ENCODE results near the gene ALKBH5. TPM values are rescaled to one million over a fixed set of nuclear protein-coding genes. Genes with fewer than 3 reads are reported as not detected.

Gene ALKBH5
- total RNA-seq, 2 experiments from 2014 or later = 99.3 to 125 TPM

DNA sequence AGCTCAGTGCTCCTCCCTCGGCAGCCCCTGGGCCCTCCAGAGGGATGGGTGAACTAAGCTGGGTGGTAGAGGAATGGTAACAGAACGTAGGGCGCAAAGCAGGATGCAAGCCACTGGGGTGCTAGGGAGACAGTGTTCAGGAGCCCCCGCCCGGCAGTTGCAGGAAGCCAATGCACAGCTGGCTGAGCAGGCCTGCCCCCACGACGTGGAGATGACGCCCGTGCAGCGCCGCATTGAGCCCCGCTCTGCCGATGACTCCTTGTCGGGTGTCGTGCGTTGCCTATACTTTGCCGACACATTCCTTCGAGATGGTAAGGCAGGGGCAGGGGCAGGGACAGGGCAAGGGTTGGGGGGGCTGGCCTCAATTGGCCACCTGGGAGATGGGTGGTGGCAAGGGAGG is 54.7 kb downstream of the ALKBH5 start:
- DNase-seq (ENCODE audit: low spot score) = no peak
- TF ChIP-seq, protein P1, sequence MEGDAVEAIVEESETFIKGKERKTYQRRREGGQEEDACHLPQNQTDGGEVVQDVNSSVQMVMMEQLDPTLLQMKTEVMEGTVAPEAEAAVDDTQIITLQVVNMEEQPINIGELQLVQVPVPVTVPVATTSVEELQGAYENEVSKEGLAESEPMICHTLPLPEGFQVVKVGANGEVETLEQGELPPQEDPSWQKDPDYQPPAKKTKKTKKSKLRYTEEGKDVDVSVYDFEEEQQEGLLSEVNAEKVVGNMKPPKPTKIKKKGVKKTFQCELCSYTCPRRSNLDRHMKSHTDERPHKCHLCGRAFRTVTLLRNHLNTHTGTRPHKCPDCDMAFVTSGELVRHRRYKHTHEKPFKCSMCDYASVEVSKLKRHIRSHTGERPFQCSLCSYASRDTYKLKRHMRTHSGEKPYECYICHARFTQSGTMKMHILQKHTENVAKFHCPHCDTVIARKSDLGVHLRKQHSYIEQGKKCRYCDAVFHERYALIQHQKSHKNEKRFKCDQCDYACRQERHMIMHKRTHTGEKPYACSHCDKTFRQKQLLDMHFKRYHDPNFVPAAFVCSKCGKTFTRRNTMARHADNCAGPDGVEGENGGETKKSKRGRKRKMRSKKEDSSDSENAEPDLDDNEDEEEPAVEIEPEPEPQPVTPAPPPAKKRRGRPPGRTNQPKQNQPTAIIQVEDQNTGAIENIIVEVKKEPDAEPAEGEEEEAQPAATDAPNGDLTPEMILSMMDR (conservative IDR thresholded peaks at IDR 0.05; ENCODE audit: low read length) = no peak
- TF ChIP-seq EZH2phosphoT487 (IDR thresholded peaks at IDR 0.05; ENCODE audit: borderline replicate concordance, low read depth, low read length) = no peak
- H3K27ac ChIP-seq (ENCODE audit: low read depth, low read length, poor library complexity, severe bottlenecking) = no peak overlapping the region
- no peak overlapping the region for H3K4me3 ChIP-seq (ENCODE audit: low read depth, low read length, poor library complexity, severe bottlenecking)
- no peak overlapping the region for H2AFZ ChIP-seq (ENCODE audit: low read length)
- H3K79me2 ChIP-seq (ENCODE audit: insufficient read depth, low read depth, low read length) = no peaks in the 10 kb centered on the region
- no peaks in the 10 kb centered on the region for H3K4me1 ChIP-seq (ENCODE audit: insufficient read depth, low read length, poor library complexity, severe bottlenecking)
- H3K9me3 ChIP-seq (ENCODE audit: low read length) = no peaks in the 10 kb centered on the region
- no peaks in the 10 kb centered on the region for H3K9me2 ChIP-seq (ENCODE audit: insufficient read depth, low read length)
- intact Hi-C loops (cut with micrococcal nuclease; ENCODE audit: unreplicated experiment) = no loop called here
- CTCF ChIA-PET (ENCODE audit: unreplicated experiment) = no interaction called here
- no peaks in the 10 kb centered on the region; the same call in 1 of the 2 replicates for H3K36me3 ChIP-seq (ENCODE audit: insufficient read depth, low read length)
- no peak overlapping the region for H3K4me2 ChIP-seq (ENCODE audit: low read length)
- POLR2A ChIA-PET = no interaction called here
- H4K20me1 ChIP-seq (ENCODE audit: insufficient read depth, low read length) = no peaks in the 10 kb centered on the region
- BruUV-seq (replicated peaks) = no TSS peak

DNA sequence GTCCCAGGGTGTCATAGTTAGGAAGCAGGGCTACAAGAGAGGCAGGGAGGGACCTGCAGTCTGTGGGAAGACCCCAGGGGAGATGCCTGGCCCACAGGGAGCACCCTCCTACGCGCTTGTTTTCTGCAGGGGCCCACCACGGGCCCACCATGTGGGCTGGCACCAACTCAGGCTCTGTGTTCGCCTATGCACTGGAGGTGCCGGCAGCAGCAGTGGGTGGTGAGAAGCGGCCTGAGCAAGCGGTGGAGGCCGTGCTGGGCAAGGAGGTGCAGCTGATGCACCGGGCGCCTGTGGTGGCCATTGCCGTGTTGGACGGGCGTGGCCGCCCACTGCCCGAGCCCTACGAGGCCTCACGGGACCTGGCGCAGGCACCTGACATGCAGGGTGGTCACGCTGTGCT is 56.8 kb downstream of the ALKBH5 start:
- H3K27ac ChIP-seq (ENCODE audit: low read depth, low read length, poor library complexity, severe bottlenecking) = no peak overlapping the region
- BruUV-seq (replicated peaks) = no TSS peak
- no peaks in the 10 kb centered on the region for H4K20me1 ChIP-seq (ENCODE audit: insufficient read depth, low read length)
- intact Hi-C loops (cut with micrococcal nuclease; ENCODE audit: unreplicated experiment) = no loop called here
- no peak for TF ChIP-seq EZH2phosphoT487 (IDR thresholded peaks at IDR 0.05; ENCODE audit: borderline replicate concordance, low read depth, low read length)
- TF ChIP-seq, protein P1 (conservative IDR thresholded peaks at IDR 0.05; ENCODE audit: low read length) = no peak
- no peaks in the 10 kb centered on the region for H3K9me3 ChIP-seq (ENCODE audit: low read length)
- peaks cover 8% of the 10 kb centered on the region; the same call in 1 of the 2 replicates for H3K36me3 ChIP-seq (ENCODE audit: insufficient read depth, low read length)
- H3K9me2 ChIP-seq (ENCODE audit: insufficient read depth, low read length) = no peaks in the 10 kb centered on the region
- no peak for DNase-seq (ENCODE audit: low spot score)
- CTCF ChIA-PET (ENCODE audit: unreplicated experiment) = no interaction called here
- H2AFZ ChIP-seq (ENCODE audit: low read length) = no peak overlapping the region
- no peak overlapping the region for H3K4me3 ChIP-seq (ENCODE audit: low read depth, low read length, poor library complexity, severe bottlenecking)
- H3K4me1 ChIP-seq (ENCODE audit: insufficient read depth, low read length, poor library complexity, severe bottlenecking) = no peaks in the 10 kb centered on the region
- POLR2A ChIA-PET = no interaction called here
- H3K79me2 ChIP-seq (ENCODE audit: insufficient read depth, low read depth, low read length) = no peaks in the 10 kb centered on the region
- no peak overlapping the region for H3K4me2 ChIP-seq (ENCODE audit: low read length)

DNA sequence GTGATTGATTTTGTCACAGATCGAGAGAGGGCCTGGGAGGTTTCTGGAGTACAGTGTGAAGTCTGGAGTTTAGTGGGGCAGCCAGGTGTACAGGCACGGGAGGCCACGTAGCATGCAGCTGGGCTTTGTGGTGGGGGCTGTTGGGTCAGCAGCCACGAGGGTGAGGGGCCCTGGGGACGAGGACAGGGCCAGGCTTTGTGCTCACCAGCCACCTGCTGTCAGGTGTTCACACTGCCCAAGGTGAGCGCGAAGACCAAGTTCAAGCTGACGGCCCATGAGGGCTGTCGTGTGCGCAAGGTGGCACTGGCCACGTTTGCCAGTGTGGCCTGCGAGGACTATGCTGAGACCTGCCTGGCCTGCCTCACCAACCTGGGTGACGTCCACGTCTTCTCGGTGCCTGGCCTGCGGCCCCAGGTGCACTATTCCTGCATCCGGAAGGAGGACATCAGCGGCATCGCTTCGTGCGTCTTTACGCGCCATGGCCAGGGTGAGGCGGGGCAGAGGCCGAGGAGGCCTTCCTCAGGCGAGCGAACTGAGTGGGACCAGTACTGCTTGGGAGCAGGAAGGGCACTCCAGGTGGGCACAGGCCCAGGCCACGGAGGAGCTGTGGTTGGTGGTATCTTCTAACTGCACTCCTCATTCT is 57.7 kb downstream of the ALKBH5 start:
- no peak overlapping the region for H3K27ac ChIP-seq (ENCODE audit: low read depth, low read length, poor library complexity, severe bottlenecking)
- H3K4me1 ChIP-seq (ENCODE audit: insufficient read depth, low read length, poor library complexity, severe bottlenecking) = no peaks in the 10 kb centered on the region
- intact Hi-C loops (cut with micrococcal nuclease; ENCODE audit: unreplicated experiment) = no loop called here
- BruUV-seq (replicated peaks) = no TSS peak
- ChIA-PET POLR2A (no interaction called here), CTCF (ENCODE audit: unreplicated experiment) (no interaction called here)
- H3K4me3 ChIP-seq (ENCODE audit: low read depth, low read length, poor library complexity, severe bottlenecking) = no peak overlapping the region
- no peak for TF ChIP-seq EZH2phosphoT487 (IDR thresholded peaks at IDR 0.05; ENCODE audit: borderline replicate concordance, low read depth, low read length)
- TF ChIP-seq, protein P1 (conservative IDR thresholded peaks at IDR 0.05; ENCODE audit: low read length) = no peak
- no peak overlapping the region for H3K4me2 ChIP-seq (ENCODE audit: low read length)
- no peak overlapping the region for H2AFZ ChIP-seq (ENCODE audit: low read length)
- H3K9me3 ChIP-seq (ENCODE audit: low read length) = no peaks in the 10 kb centered on the region
- H4K20me1 ChIP-seq (ENCODE audit: insufficient read depth, low read length) = no peaks in the 10 kb centered on the region
- H3K9me2 ChIP-seq (ENCODE audit: insufficient read depth, low read length) = no peaks in the 10 kb centered on the region
- no peak for DNase-seq (ENCODE audit: low spot score)
- no peaks in the 10 kb centered on the region for H3K79me2 ChIP-seq (ENCODE audit: insufficient read depth, low read depth, low read length)
- peaks cover 17% of the 10 kb centered on the region; the same call in 1 of the 2 replicates for H3K36me3 ChIP-seq (ENCODE audit: insufficient read depth, low read length)

Measured in OCI-LY7 (cell line).